ENCODE data around the gene SLC9A9.
A peak's percentile ranks its signal among the peaks of the same experiment; 100 is the strongest.

SLC9A9 gene

GRCh38 chr3:143531101-143531500 is 317.2 kb downstream of the SLC9A9 start:
- H2BK12ac ChIP-seq (ENCODE audit: low read length) = no peak overlapping the region
- H3K4me2 ChIP-seq (ENCODE audit: low read length) = no peak overlapping the region
- H3K27ac ChIP-seq (ENCODE audit: low read depth, low read length) = no peak overlapping the region
- no peak overlapping the region for H3K18ac ChIP-seq (ENCODE audit: low read length)
- H4K12ac ChIP-seq (ENCODE audit: low read depth, low read length) = no peak overlapping the region
- DNase-seq = no peak
- H4K8ac ChIP-seq (ENCODE audit: low read depth, low read length) = no peak overlapping the region
- no peak overlapping the region for H2AFZ ChIP-seq (ENCODE audit: insufficient read depth, low read length, poor library complexity)
- no peak overlapping the region for H4K91ac ChIP-seq (ENCODE audit: low read depth, low read length)
- H3K14ac ChIP-seq (ENCODE audit: low read length) = no peak overlapping the region
- no peaks in the 10 kb centered on the region for H3K9me3 ChIP-seq (ENCODE audit: insufficient read depth, low read depth, low read length)
- H3K23ac ChIP-seq (ENCODE audit: low read length) = no peak overlapping the region
- H3K4me3 ChIP-seq (ENCODE audit: low read depth, low read length) = no peak overlapping the region
- no peaks in the 10 kb centered on the region for H3K79me1 ChIP-seq (ENCODE audit: low read length)
- H3K27me3 ChIP-seq (ENCODE audit: insufficient read depth, low read length) = no peaks in the 10 kb centered on the region
- no peak overlapping the region for H2AK5ac ChIP-seq (ENCODE audit: low read length)
- H3K36me3 ChIP-seq (ENCODE audit: control insufficient read depth in 1 of 2, insufficient read depth in 2 of 2, low read length in 2 of 2) = no peaks in the 10 kb centered on the region
- no peaks in the 10 kb centered on the region for H3K4me1 ChIP-seq (ENCODE audit: control insufficient read depth in 1 of 2, insufficient read depth in 2 of 2, low read length in 2 of 2)
- H3K79me2 ChIP-seq (ENCODE audit: control insufficient read depth, insufficient read depth, low read length, poor library complexity) = no peaks in the 10 kb centered on the region
- no peak overlapping the region for H3K4ac ChIP-seq (ENCODE audit: low read depth, low read length)
- H3K9ac ChIP-seq (ENCODE audit: low read length) = no peak overlapping the region
- H2BK5ac ChIP-seq (ENCODE audit: low read depth, low read length, poor library complexity) = no peak overlapping the region
- WGBS (ENCODE audit: extremely low coverage, insufficient coverage, insufficient read length) = no CpG with 5 or more reads among the region's 1 CpG
- H2BK120ac ChIP-seq (ENCODE audit: insufficient read depth, low read length, poor library complexity) = no peak overlapping the region

- no peak overlapping the region for H3K27ac ChIP-seq (ENCODE audit: low read depth, low read length)
- no peak overlapping the region for H2BK5ac ChIP-seq (ENCODE audit: low read depth, low read length, poor library complexity)
- H3K4me1 ChIP-seq (ENCODE audit: control insufficient read depth in 1 of 2, insufficient read depth in 2 of 2, low read length in 2 of 2) = no peaks in the 10 kb centered on the region
- H3K14ac ChIP-seq (ENCODE audit: low read length) = no peak overlapping the region
- H4K91ac ChIP-seq (ENCODE audit: low read depth, low read length) = no peak overlapping the region
- H3K79me2 ChIP-seq (ENCODE audit: control insufficient read depth, insufficient read depth, low read length, poor library complexity) = no peaks in the 10 kb centered on the region
- no peak for DNase-seq
- H3K4me3 ChIP-seq (ENCODE audit: low read depth, low read length) = no peak overlapping the region
- no peak overlapping the region for H3K23ac ChIP-seq (ENCODE audit: low read length)
- no peak overlapping the region for H3K4ac ChIP-seq (ENCODE audit: low read depth, low read length)
- no peak overlapping the region for H4K8ac ChIP-seq (ENCODE audit: low read depth, low read length)
- no peaks in the 10 kb centered on the region for H3K79me1 ChIP-seq (ENCODE audit: low read length)
- H4K12ac ChIP-seq (ENCODE audit: low read depth, low read length) = no peak overlapping the region
- H3K9me3 ChIP-seq (ENCODE audit: insufficient read depth, low read depth, low read length) = no peaks in the 10 kb centered on the region
- no peak overlapping the region for H2AK5ac ChIP-seq (ENCODE audit: low read length)
- H2BK120ac ChIP-seq (ENCODE audit: insufficient read depth, low read length, poor library complexity) = no peak overlapping the region
- H3K9ac ChIP-seq (ENCODE audit: low read length) = no peak overlapping the region
- no peaks in the 10 kb centered on the region for H3K27me3 ChIP-seq (ENCODE audit: insufficient read depth, low read length)
- no CpG with 5 or more reads among the region's 3 CpGs for WGBS (ENCODE audit: extremely low coverage, insufficient coverage, insufficient read length)
- no peak overlapping the region for H2BK12ac ChIP-seq (ENCODE audit: low read length)
- no peak overlapping the region for H2AFZ ChIP-seq (ENCODE audit: insufficient read depth, low read length, poor library complexity)
- no peak overlapping the region for H3K4me2 ChIP-seq (ENCODE audit: low read length)
- H3K36me3 ChIP-seq (ENCODE audit: control insufficient read depth in 1 of 2, insufficient read depth in 2 of 2, low read length in 2 of 2) = no peaks in the 10 kb centered on the region
- no peak overlapping the region for H3K18ac ChIP-seq (ENCODE audit: low read length)
These were observed 318.5 kb downstream of the SLC9A9 start for GRCh38 chr3:143529798-143530197.

- Histone ChIP-seq H3K79me1 (ENCODE audit: low read length) (no peaks in the 10 kb centered on the region), H3K4ac (ENCODE audit: low read depth, low read length) (no peak overlapping the region), H3K79me2 (ENCODE audit: control insufficient read depth, insufficient read depth, low read length, poor library complexity) (no peaks in the 10 kb centered on the region), H2BK120ac (ENCODE audit: insufficient read depth, low read length, poor library complexity) (no peak overlapping the region), H3K36me3 (ENCODE audit: control insufficient read depth in 1 of 2, insufficient read depth in 2 of 2, low read length in 2 of 2) (no peaks in the 10 kb centered on the region), H2AFZ (ENCODE audit: insufficient read depth, low read length, poor library complexity) (no peak overlapping the region), H2BK12ac (ENCODE audit: low read length) (no peak overlapping the region), H3K4me2 (ENCODE audit: low read length) (no peak overlapping the region), H3K9me3 (ENCODE audit: insufficient read depth, low read depth, low read length) (no peaks in the 10 kb centered on the region), H3K4me3 (ENCODE audit: low read depth, low read length) (no peak overlapping the region), H2AK5ac (ENCODE audit: low read length) (no peak overlapping the region), H3K4me1 (ENCODE audit: control insufficient read depth in 1 of 2, insufficient read depth in 2 of 2, low read length in 2 of 2) (no peaks in the 10 kb centered on the region), H3K14ac (ENCODE audit: low read length) (no peak overlapping the region), H3K27me3 (ENCODE audit: insufficient read depth, low read length) (no peaks in the 10 kb centered on the region), H3K9ac (ENCODE audit: low read length) (no peak overlapping the region), H4K8ac (ENCODE audit: low read depth, low read length) (no peak overlapping the region), H4K91ac (ENCODE audit: low read depth, low read length) (no peak overlapping the region), H2BK5ac (ENCODE audit: low read depth, low read length, poor library complexity) (no peak overlapping the region), H3K23ac (ENCODE audit: low read length) (peak overlapping the region; percentile 37), H3K27ac (ENCODE audit: low read depth, low read length) (no peak overlapping the region), H3K18ac (ENCODE audit: low read length) (no peak overlapping the region), H4K12ac (ENCODE audit: low read depth, low read length) (no peak overlapping the region)
- no peak for DNase-seq
- no CpG with 5 or more reads among the region's 5 CpGs for WGBS (ENCODE audit: extremely low coverage, insufficient coverage, insufficient read length)
These were observed 319.2 kb downstream of the SLC9A9 start for GRCh38 chr3:143529018-143529478.

- no peak overlapping the region for H3K23ac ChIP-seq (ENCODE audit: low read length)
- H2BK12ac ChIP-seq (ENCODE audit: low read length) = no peak overlapping the region
- H3K4me3 ChIP-seq (ENCODE audit: low read depth, low read length) = no peak overlapping the region
- no peak overlapping the region for H2BK120ac ChIP-seq (ENCODE audit: insufficient read depth, low read length, poor library complexity)
- H3K27me3 ChIP-seq (ENCODE audit: insufficient read depth, low read length) = no peaks in the 10 kb centered on the region
- H3K9ac ChIP-seq (ENCODE audit: low read length) = no peak overlapping the region
- H4K8ac ChIP-seq (ENCODE audit: low read depth, low read length) = no peak overlapping the region
- no peak overlapping the region for H2AFZ ChIP-seq (ENCODE audit: insufficient read depth, low read length, poor library complexity)
- no peak overlapping the region for H4K91ac ChIP-seq (ENCODE audit: low read depth, low read length)
- no peaks in the 10 kb centered on the region for H3K36me3 ChIP-seq (ENCODE audit: control insufficient read depth in 1 of 2, insufficient read depth in 2 of 2, low read length in 2 of 2)
- no peak overlapping the region for H4K12ac ChIP-seq (ENCODE audit: low read depth, low read length)
- H3K9me3 ChIP-seq (ENCODE audit: insufficient read depth, low read depth, low read length) = no peaks in the 10 kb centered on the region
- no peak overlapping the region for H2AK5ac ChIP-seq (ENCODE audit: low read length)
- no peaks in the 10 kb centered on the region for H3K79me2 ChIP-seq (ENCODE audit: control insufficient read depth, insufficient read depth, low read length, poor library complexity)
- H3K18ac ChIP-seq (ENCODE audit: low read length) = no peak overlapping the region
- no peak overlapping the region for H3K4ac ChIP-seq (ENCODE audit: low read depth, low read length)
- H3K4me1 ChIP-seq (ENCODE audit: control insufficient read depth in 1 of 2, insufficient read depth in 2 of 2, low read length in 2 of 2) = no peaks in the 10 kb centered on the region
- no CpG with 5 or more reads among the region's 1 CpG for WGBS (ENCODE audit: extremely low coverage, insufficient coverage, insufficient read length)
- H3K14ac ChIP-seq (ENCODE audit: low read length) = no peak overlapping the region
- no peak overlapping the region for H2BK5ac ChIP-seq (ENCODE audit: low read depth, low read length, poor library complexity)
- no peak overlapping the region for H3K4me2 ChIP-seq (ENCODE audit: low read length)
- H3K79me1 ChIP-seq (ENCODE audit: low read length) = no peaks in the 10 kb centered on the region
- H3K27ac ChIP-seq (ENCODE audit: low read depth, low read length) = no peak overlapping the region
- peak; percentile 65 to 78 for DNase-seq
These were observed 322.2 kb downstream of the SLC9A9 start for GRCh38 chr3:143526011-143526545.
